Activated naive CD4-positive, alpha-beta T cell treated with anti-CD3 and anti-CD28 coated beads, Interleukin-2, amount 10 ng/mL, durations not matched to agents 7 days and 5 days (primary cell): Measurements from ENCODE around the gene PCOLCE2.

Experiments used
- CTCF ChIA-PET: fragments of 350-600 bp; sonication (Branson Sonifier 250); formaldehyde crosslinking; loops from one replicate; lab custom pipeline; 2021; ENCODE audit warnings: antibody characterized with exemption; lab: Charles Lee
- DNase-seq: peaks from one replicate; pipeline ENCODE4 v3.0.0-alpha.2; 2020
- H3K27ac Mint-ChIP-seq: one replicate; pipeline ENCODE4 v1.8.0; 2021; ENCODE audit warnings: mild to moderate bottlenecking, moderate library complexity, mixed read lengths
- H3K27me3 Mint-ChIP-seq: one replicate; pipeline ENCODE4 v1.8.0; 2021; ENCODE audit warnings: mild to moderate bottlenecking, mixed read lengths
- H3K36me3 Mint-ChIP-seq: one replicate; pipeline ENCODE4 v1.8.0; 2021; ENCODE audit warnings: mixed read lengths
- H3K4me1 Mint-ChIP-seq: one replicate; pipeline ENCODE4 v1.8.0; 2021; ENCODE audit warnings: mixed read lengths
- H3K4me3 Mint-ChIP-seq: one replicate; pipeline ENCODE4 v1.8.0; 2021; ENCODE audit warnings: mild to moderate bottlenecking, moderate library complexity, mixed read lengths
- H3K9me3 Mint-ChIP-seq: one replicate; pipeline ENCODE4 v1.8.0; 2021; ENCODE audit warnings: mixed read lengths

Gene PCOLCE2

GRCh38 chr3:142795332-142795731 is 93.6 kb downstream of the PCOLCE2 start:
- Mint-ChIP-seq H3K27ac (no peak overlapping the region), H3K27me3 (no peaks in the 10 kb centered on the region), H3K36me3 (no peaks in the 10 kb centered on the region), H3K4me3 (no peak overlapping the region), H3K9me3 (no peaks in the 10 kb centered on the region), H3K4me1 (no peaks in the 10 kb centered on the region)
- CTCF ChIA-PET = no interaction called here
- no peak for DNase-seq

GRCh38 chr3:142794508-142794907 is 94.4 kb downstream of the PCOLCE2 start:
- no peaks in the 10 kb centered on the region for H3K4me1 Mint-ChIP-seq
- no peak overlapping the region for H3K27ac Mint-ChIP-seq
- CTCF ChIA-PET = no interaction called here
- no peak overlapping the region for H3K4me3 Mint-ChIP-seq
- H3K27me3 Mint-ChIP-seq = no peaks in the 10 kb centered on the region
- DNase-seq = no peak
- H3K9me3 Mint-ChIP-seq = no peaks in the 10 kb centered on the region
- no peaks in the 10 kb centered on the region for H3K36me3 Mint-ChIP-seq

GRCh38 chr3:142787719-142788118 is 101.2 kb downstream of the PCOLCE2 start:
- Mint-ChIP-seq H3K9me3 (no peaks in the 10 kb centered on the region), H3K4me3 (no peak overlapping the region), H3K27me3 (no peaks in the 10 kb centered on the region), H3K4me1 (no peaks in the 10 kb centered on the region), H3K36me3 (no peaks in the 10 kb centered on the region), H3K27ac (no peak overlapping the region)
- CTCF ChIA-PET = no interaction called here
- DNase-seq = no peak

- no peaks in the 10 kb centered on the region for H3K36me3 Mint-ChIP-seq
- no peaks in the 10 kb centered on the region for H3K9me3 Mint-ChIP-seq
- H3K27me3 Mint-ChIP-seq = no peaks in the 10 kb centered on the region
- CTCF ChIA-PET = no interaction called here
- no peak for DNase-seq
- no peak overlapping the region for H3K27ac Mint-ChIP-seq
- no peak overlapping the region for H3K4me3 Mint-ChIP-seq
- H3K4me1 Mint-ChIP-seq = no peaks in the 10 kb centered on the region
These were observed 102.9 kb downstream of the PCOLCE2 start for GRCh38 chr3:142785996-142786395.

- no peaks in the 10 kb centered on the region for H3K4me1 Mint-ChIP-seq
- no peak overlapping the region for H3K4me3 Mint-ChIP-seq
- H3K27me3 Mint-ChIP-seq = no peaks in the 10 kb centered on the region
- H3K9me3 Mint-ChIP-seq = no peaks in the 10 kb centered on the region
- no peak for DNase-seq
- no peaks in the 10 kb centered on the region for H3K36me3 Mint-ChIP-seq
- H3K27ac Mint-ChIP-seq = no peak overlapping the region
- CTCF ChIA-PET = no interaction called here
These were observed 104.7 kb downstream of the PCOLCE2 start for GRCh38 chr3:142784228-142784627.

- H3K9me3 Mint-ChIP-seq = no peaks in the 10 kb centered on the region
- H3K4me1 Mint-ChIP-seq = no peaks in the 10 kb centered on the region
- no peaks in the 10 kb centered on the region for H3K27me3 Mint-ChIP-seq
- CTCF ChIA-PET = no interaction called here
- DNase-seq = no peak
- H3K27ac Mint-ChIP-seq = no peak overlapping the region
- no peak overlapping the region for H3K4me3 Mint-ChIP-seq
- no peaks in the 10 kb centered on the region for H3K36me3 Mint-ChIP-seq
These were observed 106.3 kb downstream of the PCOLCE2 start for GRCh38 chr3:142782616-142783015.

- H3K4me1 Mint-ChIP-seq = no peaks in the 10 kb centered on the region
- no peaks in the 10 kb centered on the region for H3K27me3 Mint-ChIP-seq
- H3K36me3 Mint-ChIP-seq = no peaks in the 10 kb centered on the region
- no peaks in the 10 kb centered on the region for H3K9me3 Mint-ChIP-seq
- no peak overlapping the region for H3K27ac Mint-ChIP-seq
- CTCF ChIA-PET = no interaction called here
- DNase-seq = no peak
- no peak overlapping the region for H3K4me3 Mint-ChIP-seq
These were observed 109.3 kb downstream of the PCOLCE2 start for GRCh38 chr3:142779591-142779990.

- H3K9me3 Mint-ChIP-seq = no peaks in the 10 kb centered on the region
- H3K4me1 Mint-ChIP-seq = no peaks in the 10 kb centered on the region
- no peaks in the 10 kb centered on the region for H3K36me3 Mint-ChIP-seq
- no peak overlapping the region for H3K27ac Mint-ChIP-seq
- H3K27me3 Mint-ChIP-seq = no peaks in the 10 kb centered on the region
- CTCF ChIA-PET = no interaction called here
- DNase-seq = no peak
- no peak overlapping the region for H3K4me3 Mint-ChIP-seq
These were observed 110.3 kb downstream of the PCOLCE2 start for GRCh38 chr3:142778541-142778940.

- no peak overlapping the region for H3K4me3 Mint-ChIP-seq
- H3K27me3 Mint-ChIP-seq = no peaks in the 10 kb centered on the region
- H3K4me1 Mint-ChIP-seq = no peaks in the 10 kb centered on the region
- DNase-seq = no peak
- CTCF ChIA-PET = no interaction called here
- no peaks in the 10 kb centered on the region for H3K36me3 Mint-ChIP-seq
- H3K9me3 Mint-ChIP-seq = no peaks in the 10 kb centered on the region
- no peak overlapping the region for H3K27ac Mint-ChIP-seq
These were observed 111.0 kb downstream of the PCOLCE2 start for GRCh38 chr3:142777927-142778326.

- Mint-ChIP-seq H3K27ac (no peak overlapping the region), H3K27me3 (no peaks in the 10 kb centered on the region)
These were observed 120.5 kb downstream of the PCOLCE2 start for GRCh38 chr3:142768338-142768737.

More at GRCh38 chr3:142768338-142768737, 120.5 kb downstream of the PCOLCE2 start:
- no peak for DNase-seq
- H3K9me3 Mint-ChIP-seq = peaks cover 2% of the 10 kb centered on the region
- H3K4me3 Mint-ChIP-seq = no peak overlapping the region
- H3K4me1 Mint-ChIP-seq = no peaks in the 10 kb centered on the region
- CTCF ChIA-PET = no interaction called here
- H3K36me3 Mint-ChIP-seq = no peaks in the 10 kb centered on the region
